Epithelial cell of proximal tubule (primary cell): ENCODE measurements around the gene LLGL2. TPM values are rescaled to one million over a fixed set of nuclear protein-coding genes. Genes with fewer than 3 reads are reported as not detected.

Source experiments
- DNase-seq: peaks from one replicate; pipeline ENCODE4 v3.0.0-alpha.2; 2011; ENCODE audit warnings: low read depth
- H3K4me3 ChIP-seq: 2 replicates; pipeline ENCODE4 v1.5.1; 2011; ENCODE audit warnings: low read depth, mild to moderate bottlenecking, low read length
- CTCF ChIP-seq: conservative IDR thresholded peaks from 2 replicates; pipeline ENCODE4 v1.5.1; 2012; ENCODE audit warnings: low read depth, mild to moderate bottlenecking, low read length
- total RNA-seq: library from RNA; depleted of rRNA; stranded (reverse); fragments of >200 nt; gene quantifications from 2 replicates; pipeline ENCODE4 v1.2.3, GENCODE V29; 2015

The LLGL2 gene
- total RNA-seq, 1 donor from 2014 or later = 64.7 TPM

GRCh38 chr17:75525806-75526554, 483 bp downstream of the LLGL2 start:
- H3K4me3 ChIP-seq = peak overlapping the region; percentile 80
- DNase-seq = no peak
- TF ChIP-seq CTCF = no peak

DNA sequence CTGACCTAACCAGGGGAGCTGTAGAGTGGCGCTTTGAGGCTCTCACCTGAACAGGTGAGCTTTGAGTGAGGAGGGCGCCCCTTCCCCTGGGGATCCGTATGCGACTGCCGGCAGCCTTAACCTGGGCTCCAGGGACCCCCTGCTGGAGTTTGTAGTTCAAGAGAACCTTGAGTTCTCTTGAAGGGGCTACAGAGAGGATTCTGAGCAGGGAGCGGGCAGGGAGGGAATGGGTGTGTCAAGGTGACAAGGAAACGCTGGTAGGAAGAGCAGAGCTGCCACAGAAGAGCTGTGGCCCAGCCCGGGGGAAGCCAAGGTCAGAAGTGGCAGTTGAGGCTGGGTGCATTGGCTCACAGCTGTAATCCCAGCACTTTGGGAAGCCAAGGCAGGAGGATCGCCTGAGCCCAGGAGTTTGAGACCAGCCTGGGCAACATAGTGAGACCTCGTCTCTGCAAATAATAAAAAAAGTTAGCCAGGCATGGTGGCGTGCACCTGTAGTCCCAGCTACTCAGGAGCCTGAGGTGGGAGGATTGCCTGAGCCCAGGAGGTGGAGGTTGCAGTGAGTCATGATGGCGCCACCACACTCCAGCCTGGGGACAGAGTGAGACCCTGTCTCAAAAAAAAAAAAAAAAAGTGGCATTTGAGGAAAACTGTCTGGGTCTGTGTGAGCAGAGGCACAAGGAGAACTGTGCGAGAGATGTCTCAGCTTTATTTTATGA, 1.2 kb downstream of the LLGL2 start:
- TF ChIP-seq CTCF = no peak
- DNase-seq = no peak
- peak overlapping the region; percentile 80 for H3K4me3 ChIP-seq

DNA sequence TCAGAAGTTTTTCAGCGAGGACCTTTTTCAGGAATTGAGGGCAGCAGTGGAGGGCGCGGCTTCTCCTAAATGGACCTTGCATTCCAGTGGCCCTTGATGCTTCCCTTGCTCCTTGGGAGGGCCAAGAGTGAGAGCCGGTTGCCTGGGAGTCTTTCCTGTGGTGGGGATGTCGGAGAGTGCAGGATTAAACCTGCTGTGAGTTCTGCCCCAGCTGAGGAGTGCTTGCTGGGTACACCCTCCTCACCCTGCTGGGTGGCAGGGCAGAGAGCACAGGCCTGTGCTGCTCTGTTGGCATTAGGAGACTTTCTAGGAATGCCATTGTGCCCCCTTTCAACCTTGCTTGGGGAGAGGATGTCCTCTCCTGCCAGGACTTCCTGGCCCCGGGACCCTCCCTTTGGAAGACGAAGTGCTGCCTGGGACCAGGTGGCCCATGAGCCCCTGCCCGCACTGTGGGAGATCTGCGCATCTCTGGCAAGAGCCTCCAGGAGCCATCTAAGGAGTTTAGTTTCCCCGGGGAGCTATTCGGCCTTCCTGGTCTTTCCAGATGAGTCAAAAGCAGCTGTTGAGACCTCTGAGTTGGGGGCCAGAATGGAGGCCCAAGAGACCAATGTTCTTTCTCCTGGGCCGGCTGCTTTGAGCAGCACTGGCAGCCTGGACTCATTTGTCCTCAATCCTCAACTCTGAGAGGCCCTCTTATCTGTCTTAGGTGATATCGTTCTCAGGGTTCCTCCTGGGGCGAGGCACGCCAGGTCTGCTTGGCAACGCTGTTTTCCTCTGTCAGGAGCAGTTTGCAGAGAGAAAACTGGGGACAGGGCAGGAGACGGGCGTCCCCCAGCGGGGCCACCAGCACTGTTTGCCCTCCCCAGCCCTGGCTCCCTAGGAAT, 5.6 kb downstream of the LLGL2 start:
- TF ChIP-seq CTCF = no peak
- DNase-seq = no peak
- H3K4me3 ChIP-seq = no peak overlapping the region

GRCh38 chr17:75531721-75532072, 6.2 kb downstream of the LLGL2 start:
- no peak for DNase-seq
- TF ChIP-seq CTCF = no peak
- H3K4me3 ChIP-seq = no peak overlapping the region

DNA sequence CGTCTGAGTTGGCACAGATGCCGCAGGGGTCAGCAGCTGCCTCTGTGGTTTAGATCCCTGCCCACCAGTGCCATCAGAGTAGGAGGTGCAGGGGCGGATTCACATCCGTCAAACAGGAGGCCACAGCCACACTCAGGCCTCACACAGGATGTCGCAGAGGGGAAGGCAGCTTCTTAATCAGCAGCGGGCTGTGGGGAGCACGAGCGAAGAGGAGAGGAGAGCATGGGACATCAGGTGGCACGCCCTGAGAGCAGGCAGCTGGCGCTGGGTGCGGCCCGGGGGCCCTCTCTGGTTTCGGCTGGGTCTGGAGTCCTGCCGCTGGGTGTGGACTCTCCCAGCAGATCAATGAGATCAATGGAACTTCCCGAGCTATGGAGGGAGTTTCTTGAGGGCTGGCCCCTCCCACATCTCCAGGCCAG, 9.6 kb downstream of the LLGL2 start:
- no peak for TF ChIP-seq CTCF
- no peak overlapping the region for H3K4me3 ChIP-seq
- DNase-seq = no peak

DNA sequence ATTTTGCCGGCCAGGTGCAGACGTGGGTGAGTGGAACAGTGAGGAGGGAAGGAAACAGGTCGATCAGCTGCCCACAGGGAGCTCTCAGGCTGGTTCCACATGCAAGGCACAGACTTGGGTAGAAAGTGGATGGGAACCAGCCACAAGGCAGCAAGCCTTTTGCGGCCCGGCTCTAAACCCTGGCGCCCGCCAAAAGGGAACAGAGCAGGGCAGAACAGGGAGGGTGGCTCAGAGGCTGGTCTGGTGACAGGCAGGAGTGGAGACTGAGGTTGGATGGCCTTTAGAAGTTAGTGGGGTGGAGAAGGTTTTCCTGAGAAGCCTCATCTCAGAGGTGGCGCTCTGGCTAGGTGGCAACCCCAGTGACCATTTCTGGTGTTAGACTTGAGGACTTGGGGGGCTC, 10.4 kb downstream of the LLGL2 start:
- no peak overlapping the region for H3K4me3 ChIP-seq
- no peak for DNase-seq
- no peak for TF ChIP-seq CTCF
